Measurements from ENCODE around the gene KLK5.
A peak's percentile ranks its signal among the peaks of the same experiment; 100 is the strongest.

KLK5 gene

DNA sequence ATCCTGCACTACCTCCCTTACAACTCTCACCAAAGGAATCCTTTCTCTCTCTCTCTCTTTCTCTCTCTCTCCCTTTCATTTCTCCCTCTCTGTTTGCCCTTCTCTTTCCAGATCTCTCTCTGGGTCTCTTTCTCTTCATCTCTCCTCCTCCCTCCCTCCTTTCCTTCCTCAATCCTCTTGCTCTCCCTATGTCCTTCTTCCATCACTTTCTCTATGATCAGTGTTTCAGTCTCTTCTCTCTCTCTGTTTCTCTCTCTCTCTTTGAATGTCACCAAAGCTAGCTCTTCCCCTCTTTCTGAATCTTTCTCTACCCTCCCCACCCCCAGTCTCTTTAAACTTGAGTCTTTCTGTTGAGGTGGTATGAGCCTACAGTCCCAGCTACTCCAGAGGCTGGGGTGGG lies 21.8 kb downstream of the KLK5 start:
- intact Hi-C loops (cut with DNase I), result loop anchor here (5.0 to 10.0 kb wide), 2 partner anchors 86 to 164 kb away; partner anchors contain the start of gene KLK10
- no peak for DNase-seq

GRCh38 chr19:50928831-50929230 lies 24.0 kb downstream of the KLK5 start:
- intact Hi-C loops (cut with DNase I), result no loop called here

GRCh38 chr19:50926144-50926543 lies 26.7 kb downstream of the KLK5 start:
- DNase-seq, result no peak
- intact Hi-C loops (cut with DNase I), result no loop called here

More at GRCh38 chr19:50928831-50929230, 24.0 kb downstream of the KLK5 start:
- no peak for DNase-seq

- intact Hi-C loops (cut with DNase I), result no loop called here
- DNase-seq, result no peak
Measured at GRCh38 chr19:50925734-50926133, 27.1 kb downstream of the KLK5 start.

DNA sequence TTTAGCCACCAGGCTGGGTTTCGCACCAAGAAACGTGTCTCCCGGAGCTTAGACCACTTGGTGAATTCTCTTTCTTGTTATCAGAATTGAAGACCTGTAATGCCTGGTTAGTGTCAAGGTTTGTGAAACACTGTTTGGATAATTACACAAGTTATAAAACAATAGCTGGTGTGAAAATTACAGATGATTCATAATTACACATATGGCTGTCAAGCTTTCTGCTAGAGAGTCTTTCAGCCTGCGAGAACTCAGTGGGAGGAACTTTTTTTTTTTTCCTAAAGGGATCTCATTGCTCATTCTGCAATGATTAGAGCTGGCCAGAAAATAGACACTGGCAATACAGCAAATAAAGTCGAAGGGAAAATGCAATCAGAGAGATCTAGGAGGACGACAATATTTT lies 28.3 kb downstream of the KLK5 start:
- intact Hi-C loops (cut with DNase I), result no loop called here
- no peak for DNase-seq

GRCh38 chr19:50922317-50922853 lies 30.5 kb downstream of the KLK5 start:
- DNase-seq, result peak; percentile 49 to 91 (median 78)
- intact Hi-C loops (cut with DNase I), result no loop called here

DNA sequence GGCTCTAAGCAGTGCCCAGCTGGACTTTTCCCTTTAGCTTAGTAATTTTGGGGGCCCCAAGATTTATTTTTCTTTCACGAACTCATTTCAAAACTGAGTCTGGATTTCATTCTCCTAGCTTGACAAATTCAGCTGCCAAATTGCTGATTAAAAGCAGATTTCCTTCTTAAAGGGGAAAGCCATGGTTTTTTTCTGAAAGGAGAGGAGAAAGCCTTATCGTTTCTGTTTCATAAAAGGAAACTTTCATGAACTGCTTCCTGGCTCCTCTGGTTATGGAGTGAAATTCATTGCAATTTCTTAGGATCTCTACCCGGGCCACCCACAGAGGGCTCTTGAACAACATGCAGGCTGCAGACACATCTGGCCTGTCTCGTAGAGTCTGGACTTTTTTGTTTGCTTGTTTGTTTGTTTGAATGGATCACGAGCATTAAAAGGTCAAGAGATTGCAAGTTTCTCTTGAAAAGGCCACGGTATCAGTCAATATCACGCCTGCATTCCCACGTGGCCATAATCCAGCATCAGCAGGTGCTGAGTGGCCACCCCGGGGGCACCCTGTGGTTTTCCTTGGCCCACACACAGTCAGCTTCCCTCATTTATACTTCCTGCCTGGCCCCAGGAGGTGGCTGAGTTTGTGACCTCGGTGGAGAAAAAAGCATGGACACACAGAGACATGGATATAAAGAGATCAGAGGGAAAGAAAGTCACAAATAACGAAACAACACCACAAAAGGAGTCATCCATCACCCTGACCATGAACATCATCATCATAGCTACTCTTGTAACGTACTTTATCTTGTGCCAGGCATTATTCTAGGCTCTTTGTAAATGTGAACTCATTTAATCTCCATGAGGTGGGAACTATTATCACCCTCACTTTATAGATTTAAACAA lies 31.2 kb downstream of the KLK5 start:
- intact Hi-C loops (cut with DNase I), result no loop called here

GRCh38 chr19:50916069-50916468 lies 36.8 kb downstream of the KLK5 start:
- intact Hi-C loops (cut with DNase I), result no loop called here
- DNase-seq, result no peak

More for the DNA sequence above, 31.2 kb downstream of the KLK5 start:
- DNase-seq, result no peak

DNA sequence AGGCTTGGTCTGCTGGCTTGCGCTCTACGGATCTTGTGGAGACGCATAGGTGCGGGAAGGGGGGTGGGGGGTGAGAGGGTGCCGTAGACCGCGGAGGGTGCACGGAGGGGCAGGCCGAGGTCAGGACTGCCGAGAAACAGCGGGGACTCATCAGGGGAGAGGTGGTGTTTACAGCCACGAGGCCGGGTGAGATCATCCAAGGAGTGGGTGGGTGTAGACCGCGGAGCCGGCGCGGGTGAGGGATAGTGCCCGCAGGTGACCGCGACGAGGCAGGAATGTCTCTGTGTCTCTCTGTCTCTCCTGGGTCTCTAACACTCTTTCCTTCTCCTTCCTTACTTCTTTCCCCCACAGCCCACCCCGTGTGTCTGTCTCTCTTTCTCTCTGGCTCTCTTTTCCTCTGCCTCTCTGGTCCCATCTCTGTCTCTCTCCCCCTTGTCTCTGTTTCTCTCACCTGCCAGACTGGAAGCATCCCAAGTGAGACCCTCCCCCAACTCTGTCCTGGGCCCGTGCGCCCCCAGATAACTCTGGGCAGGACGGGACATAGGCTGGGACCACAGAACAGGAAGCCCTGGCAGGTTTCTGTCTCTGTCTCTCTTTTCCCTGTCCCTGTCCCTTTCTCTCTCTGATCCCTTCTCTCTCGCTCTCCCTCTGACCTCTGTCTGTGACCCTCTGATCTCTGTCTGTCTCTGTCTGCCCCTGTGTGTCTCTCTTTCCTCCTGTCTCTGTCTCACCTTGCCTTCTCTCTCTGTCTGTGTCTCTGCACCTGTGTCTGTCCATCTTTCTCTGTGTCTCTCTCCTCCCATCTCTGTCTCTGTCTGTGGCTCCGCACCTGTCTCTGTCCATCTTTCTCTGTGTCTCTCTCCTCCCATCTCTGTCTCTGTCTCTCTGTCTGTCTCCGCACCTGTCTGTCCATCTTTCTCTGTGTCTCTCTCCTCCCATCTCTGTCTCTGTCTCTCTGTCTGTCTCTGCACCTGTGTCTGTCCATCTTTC lies 39.8 kb downstream of the KLK5 start:
- intact Hi-C loops (cut with DNase I), result no loop called here
- DNase-seq, result no peak

- intact Hi-C loops (cut with DNase I), result no loop called here
- no peak for DNase-seq
Measured at GRCh38 chr19:50912102-50912599, 40.7 kb downstream of the KLK5 start.

DNA sequence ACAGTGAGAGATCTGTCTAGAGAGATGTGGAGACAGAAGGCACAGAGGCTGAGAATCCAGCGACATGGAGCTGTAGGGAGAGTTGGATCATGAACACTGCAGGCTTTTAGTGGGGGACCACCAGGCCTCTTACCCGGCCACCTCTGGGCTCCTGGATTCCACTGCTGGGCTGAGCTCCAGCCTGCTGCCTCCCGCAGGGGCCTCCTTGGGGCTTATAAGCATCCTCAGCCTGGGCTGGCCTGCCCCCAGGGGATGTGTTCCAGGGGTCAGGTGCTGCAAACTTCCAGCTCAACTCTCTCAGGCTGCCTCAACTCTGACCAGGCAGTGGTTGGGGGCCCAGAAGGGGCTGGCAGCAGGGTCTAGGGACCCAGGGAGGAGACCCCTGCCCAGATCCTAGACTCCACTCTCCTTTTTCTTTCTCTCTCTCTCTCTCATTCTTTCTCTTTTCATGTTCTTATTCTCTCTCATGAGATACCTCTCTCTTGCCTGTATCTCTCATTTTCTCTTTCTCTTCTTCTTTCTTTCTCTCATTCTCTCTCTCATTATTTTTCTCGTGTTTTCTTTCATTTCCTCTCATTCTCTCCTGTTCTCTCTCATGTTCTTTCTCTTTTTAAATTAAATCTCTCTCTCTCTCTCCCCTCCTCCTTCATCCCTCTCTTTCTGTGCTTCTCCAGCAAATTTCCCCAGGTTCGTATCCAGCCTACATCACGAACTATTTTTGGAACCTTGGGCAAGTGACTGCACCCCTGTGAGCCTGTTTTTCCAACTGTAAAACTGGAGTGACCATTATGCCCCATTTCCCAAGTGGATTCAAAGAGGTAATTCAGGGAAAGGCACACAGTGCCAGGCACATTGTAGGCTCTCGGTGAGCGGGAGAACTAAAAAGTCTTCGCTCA lies 41.4 kb downstream of the KLK5 start, which contains the start of gene KLK4:
Gene KLK4 (minus strand): TSS at position 190 of the 896 bp plus-strand sequence. CDS start 657 bp downstream, outside the sequence.
- DNase-seq, result no peak
- intact Hi-C loops (cut with DNase I), result no loop called here

- intact Hi-C loops (cut with DNase I), result no loop called here
- DNase-seq, result no peak
Measured at GRCh38 chr19:50910722-50911121, 42.1 kb downstream of the KLK5 start.

GRCh38 chr19:50909240-50910070 lies 43.4 kb downstream of the KLK5 start:
- intact Hi-C loops (cut with DNase I), result no loop called here
- peak in 29 of 42 donors; percentile 6 to 52 (median 28) for DNase-seq

- intact Hi-C loops (cut with DNase I), result no loop called here
- no peak for DNase-seq
Measured at GRCh38 chr19:50908336-50908735, 44.5 kb downstream of the KLK5 start.

- DNase-seq, result peak in 18 of 42 donors; percentile 8 to 65 (median 34)
- intact Hi-C loops (cut with DNase I), result no loop called here
Measured at GRCh38 chr19:50906217-50906616, 46.6 kb downstream of the KLK5 start.

GRCh38 chr19:50902640-50903039 lies 50.2 kb downstream of the KLK5 start:
- intact Hi-C loops (cut with DNase I), result no loop called here
- DNase-seq, result no peak

- intact Hi-C loops (cut with DNase I), result no loop called here
- no peak for DNase-seq
Measured at GRCh38 chr19:50899569-50899968, 53.3 kb downstream of the KLK5 start.
